Raji (cell line): ENCODE measurements around the gene PARD6G.

Experiments
- POLR2A ChIP-seq: IDR thresholded peaks from 2 replicates; pipeline ENCODE4 v1.6.1; 2011; ENCODE audit warnings: low read depth, low read length, control low read depth; ENCODE audit not compliant: insufficient read depth

The PARD6G gene, protein sequence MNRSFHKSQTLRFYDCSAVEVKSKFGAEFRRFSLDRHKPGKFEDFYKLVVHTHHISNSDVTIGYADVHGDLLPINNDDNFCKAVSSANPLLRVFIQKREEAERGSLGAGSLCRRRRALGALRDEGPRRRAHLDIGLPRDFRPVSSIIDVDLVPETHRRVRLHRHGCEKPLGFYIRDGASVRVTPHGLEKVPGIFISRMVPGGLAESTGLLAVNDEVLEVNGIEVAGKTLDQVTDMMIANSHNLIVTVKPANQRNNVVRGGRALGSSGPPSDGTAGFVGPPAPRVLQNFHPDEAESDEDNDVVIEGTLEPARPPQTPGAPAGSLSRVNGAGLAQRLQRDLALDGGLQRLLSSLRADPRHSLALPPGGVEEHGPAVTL

GRCh38 chr18:80247393-80247841 lies at the start of gene PARD6G:
Gene PARD6G (minus strand): TSS chr18:80247514. CDS start chr18:80247348, 166 bp downstream.
- TF ChIP-seq POLR2A: no peak

DNA sequence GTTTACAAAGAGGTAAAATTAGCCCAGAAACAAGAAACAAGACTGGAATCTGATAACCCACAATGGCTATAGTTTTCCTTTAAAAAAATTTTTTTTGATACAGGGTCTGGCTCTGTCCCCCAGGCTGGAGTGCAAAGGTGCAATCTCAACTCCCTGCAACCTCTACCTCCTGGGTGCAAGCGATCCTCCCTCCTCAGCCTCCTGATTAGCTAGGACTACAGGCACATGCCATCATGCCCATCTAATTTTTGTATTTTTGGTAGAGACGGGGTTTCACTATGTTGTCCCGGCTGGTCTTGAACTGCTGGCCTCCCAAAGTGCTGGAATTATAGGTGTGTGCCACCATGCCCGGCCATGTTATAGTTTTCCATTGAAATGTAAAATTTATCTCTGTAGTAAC lies 12.3 kb upstream of the PARD6G start:
- TF ChIP-seq POLR2A: no peak

DNA sequence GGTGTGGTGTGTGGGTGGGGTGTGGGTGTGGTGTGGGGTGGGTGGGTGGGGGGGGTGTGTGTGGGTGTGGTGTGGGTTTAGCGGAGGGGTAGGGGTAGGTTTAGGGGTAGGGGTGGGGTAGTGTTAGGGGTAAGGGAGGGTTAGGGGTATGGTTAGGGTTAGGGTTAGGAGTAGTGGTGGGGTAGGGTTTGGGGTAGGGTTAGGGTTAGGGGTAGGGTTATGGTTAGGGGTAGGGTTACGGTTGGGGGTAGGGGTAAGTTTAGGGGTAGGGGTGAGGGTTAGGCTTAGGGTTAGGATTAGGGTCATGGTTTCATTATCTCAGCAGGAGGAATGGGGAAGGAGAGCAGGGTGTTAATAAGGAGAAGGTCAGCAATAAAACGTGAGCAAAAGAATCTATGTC lies 11.3 kb upstream of the PARD6G start:
- TF ChIP-seq POLR2A: no peak

DNA sequence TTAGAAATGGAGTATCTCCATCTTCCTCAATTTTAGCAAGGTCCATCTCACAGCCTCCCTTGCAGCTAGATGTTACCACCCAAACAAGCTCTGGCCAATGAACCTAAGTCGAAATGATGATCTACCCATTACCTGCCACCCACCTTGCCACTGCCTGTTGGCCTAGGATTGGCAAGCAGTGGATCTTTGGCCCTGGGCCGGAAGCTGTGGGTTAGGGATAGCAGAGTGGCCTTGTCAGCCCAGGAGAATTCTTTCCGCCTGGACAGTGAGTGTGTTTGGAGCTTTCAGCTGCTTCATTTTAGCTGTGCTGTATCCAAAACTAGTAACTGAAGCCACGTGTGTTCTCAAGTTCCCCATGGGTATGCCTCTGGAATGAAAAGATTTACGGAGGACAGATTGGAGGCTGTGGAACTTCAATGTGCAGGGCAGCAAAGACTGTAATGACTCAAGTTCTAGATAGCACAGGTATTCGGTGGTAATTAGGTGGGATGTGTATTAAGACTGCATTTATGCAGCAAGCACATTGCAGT lies 7.7 kb upstream of the PARD6G start:
- TF ChIP-seq POLR2A: no peak

DNA sequence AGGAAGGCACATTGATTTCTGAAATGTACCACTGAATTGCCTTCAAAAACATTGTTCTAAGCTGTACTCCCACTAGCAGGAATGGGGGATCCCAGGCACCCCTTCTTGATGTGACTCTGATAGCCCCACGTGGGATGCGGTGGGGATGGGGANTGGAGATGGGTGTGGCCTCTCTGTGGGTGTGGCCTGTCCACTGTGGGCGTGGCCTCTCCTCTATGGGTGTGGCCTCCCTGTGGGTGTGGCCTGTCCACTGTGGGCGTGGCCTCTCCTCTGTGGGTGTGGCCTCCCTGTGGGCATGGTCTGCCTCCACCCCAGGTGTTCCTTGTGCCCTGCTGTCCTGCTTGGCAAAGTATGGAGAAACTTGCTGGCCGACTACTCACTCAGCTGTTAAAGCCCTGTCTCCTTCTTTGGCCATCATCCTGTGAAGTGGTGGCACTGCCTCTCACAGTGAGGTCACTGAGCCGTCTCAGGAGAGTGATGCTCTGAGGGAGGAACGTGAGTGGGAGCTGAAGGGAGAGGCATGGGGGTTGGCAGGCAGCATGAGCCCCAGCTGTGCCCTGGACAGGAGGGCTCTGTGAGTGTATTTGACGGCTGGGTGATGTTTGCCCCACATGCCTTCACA lies 6.7 kb upstream of the PARD6G start:
- TF ChIP-seq POLR2A: no peak

DNA sequence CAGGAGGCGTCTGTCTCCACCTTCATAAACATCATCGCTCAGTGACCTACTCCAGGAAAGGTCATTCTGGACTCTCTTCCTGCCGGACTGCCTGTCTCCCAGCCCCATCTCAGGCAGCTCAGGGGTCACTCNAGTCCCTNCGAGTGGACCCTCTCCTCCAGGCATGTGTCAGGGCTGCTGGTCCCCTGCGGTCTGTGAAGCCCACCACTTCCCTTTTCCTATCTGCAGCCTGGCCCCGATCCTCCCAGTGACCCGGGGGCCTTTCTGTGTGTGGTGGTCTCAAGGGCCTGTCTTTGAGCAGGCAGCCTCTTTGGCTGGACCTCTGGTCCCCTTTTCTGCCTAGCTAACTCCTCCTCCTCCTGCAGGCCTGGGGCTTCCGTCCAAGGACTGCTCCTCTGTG lies 5.9 kb upstream of the PARD6G start:
- TF ChIP-seq POLR2A: no peak

GRCh38 chr18:80252136-80252535 lies 4.8 kb upstream of the PARD6G start:
- no peak for TF ChIP-seq POLR2A

- no peak for TF ChIP-seq POLR2A
Measured at GRCh38 chr18:80251700-80252099, 4.4 kb upstream of the PARD6G start.

- no peak for TF ChIP-seq POLR2A
Measured at GRCh38 chr18:80250740-80251364, 3.5 kb upstream of the PARD6G start.

DNA sequence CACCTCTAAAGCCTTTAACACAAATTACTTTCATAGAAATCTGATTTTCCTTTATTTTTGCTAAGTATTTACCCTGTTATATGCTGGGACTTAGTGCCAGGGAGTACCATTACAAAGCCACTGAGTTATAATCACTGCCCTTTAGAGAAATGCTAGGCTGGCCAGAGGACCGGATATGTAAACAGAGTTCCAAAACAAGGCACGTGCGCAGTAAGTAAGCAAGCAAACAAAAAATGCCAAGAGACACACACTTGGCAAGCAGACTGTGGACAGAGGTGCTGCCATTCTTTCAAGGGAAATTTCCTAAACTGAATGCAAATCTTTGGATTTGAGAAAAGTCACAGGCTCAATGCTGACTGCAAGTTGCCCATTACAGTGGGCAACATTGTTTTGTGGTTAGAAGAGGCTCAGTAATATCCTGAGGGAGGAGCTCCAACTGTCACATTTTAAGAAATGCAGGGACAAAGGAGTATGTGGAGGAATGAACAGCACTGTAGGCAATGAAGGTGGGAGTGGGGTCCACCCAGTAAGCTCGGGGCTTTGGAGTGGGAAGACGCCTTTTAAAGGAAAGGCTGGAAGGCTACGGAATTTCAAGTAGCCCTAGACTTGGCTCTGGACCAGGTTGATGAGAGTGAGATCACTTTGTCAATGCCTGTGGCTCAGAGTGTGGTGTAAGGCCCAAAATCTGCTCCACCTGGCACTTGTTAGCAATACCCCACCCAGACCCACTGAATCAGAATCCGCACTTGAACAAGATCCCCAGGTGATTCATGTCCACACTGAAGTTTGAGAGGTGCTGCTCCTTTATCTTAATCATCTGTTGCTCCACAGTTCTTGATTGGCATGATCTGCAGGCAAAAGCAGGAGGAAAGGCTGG lies 2.1 kb upstream of the PARD6G start:
- TF ChIP-seq POLR2A: no peak

DNA sequence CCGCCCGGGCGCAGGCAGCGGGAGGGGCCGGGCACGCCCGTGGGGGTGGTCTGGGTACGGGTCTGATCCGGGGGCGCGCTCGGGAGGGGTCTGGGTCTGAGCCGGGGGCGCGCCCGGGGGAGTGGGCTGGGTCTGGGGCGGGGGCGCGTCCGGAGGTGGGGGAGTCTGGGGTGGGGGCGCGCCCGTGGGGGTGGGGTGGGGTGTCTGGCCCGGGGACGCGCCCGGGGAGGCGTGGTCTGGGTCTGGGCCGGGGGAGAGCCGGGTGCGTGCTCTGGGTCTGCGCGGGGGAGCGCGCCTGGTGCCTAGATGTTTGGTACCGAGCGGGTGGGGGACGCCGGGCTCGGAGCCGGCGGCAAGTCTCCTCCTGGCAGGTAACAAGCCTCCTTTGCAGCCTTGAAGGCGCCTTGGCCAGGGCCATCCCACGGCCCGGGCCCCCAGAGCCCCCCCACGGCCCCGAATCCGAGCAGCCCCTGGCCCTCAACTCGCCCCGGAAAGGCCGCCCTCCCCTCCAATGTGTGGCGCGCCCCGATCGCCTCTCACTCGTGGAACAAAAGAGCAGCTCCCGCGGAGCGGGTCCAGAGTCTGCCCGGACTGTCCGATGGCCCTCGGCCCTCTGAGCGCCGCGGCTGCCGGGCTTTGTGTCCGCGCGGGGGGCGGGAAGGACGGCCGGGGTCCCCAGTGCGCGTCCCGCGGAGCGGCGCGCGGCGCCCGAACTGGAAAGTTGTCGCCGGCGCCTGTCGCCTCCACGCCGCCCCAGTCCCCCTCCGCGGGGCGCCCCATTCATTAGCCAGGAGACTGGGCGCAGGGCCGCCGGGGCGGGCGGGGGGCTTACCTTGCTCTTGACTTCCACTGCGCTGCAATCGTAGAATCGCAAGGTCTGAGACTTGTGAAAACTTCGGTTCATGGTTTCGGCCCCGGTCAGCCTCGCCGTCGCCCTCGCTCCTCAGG lies 595 bp downstream of the PARD6G start:
- no peak for TF ChIP-seq POLR2A

GRCh38 chr18:80245781-80246444 lies 1.4 kb downstream of the PARD6G start:
- no peak for TF ChIP-seq POLR2A
